Activated naive CD4-positive, alpha-beta T cell treated with anti-CD3 and anti-CD28 coated beads for 36 hours (primary cell): ENCODE results near the gene CARHSP1. TPM values are rescaled to one million over a fixed set of nuclear protein-coding genes. Genes with fewer than 3 reads are reported as not detected.
"Not testable (repeated sequence)": the region's sequence is repeated elsewhere in the genome, so short reads cannot be mapped to it uniquely, and the experiment has no call there.

Source experiments
- CTCF ChIA-PET: fragments of 350-600 bp; sonication (Branson Sonifier 250); formaldehyde crosslinking; loops from one replicate; lab custom pipeline; 2021; ENCODE audit warnings: antibody characterized with exemption; lab: Charles Lee
- DNase-seq: peaks from one replicate; pipeline ENCODE4 v3.0.0-alpha.2; 2020
- H3K27ac Mint-ChIP-seq: one replicate; pipeline ENCODE4 v1.8.0; 2021; ENCODE audit warnings: mild to moderate bottlenecking, mixed read lengths
- H3K27me3 Mint-ChIP-seq: one replicate; pipeline ENCODE4 v1.8.0; 2021; ENCODE audit warnings: low read depth, mixed read lengths
- H3K36me3 Mint-ChIP-seq: one replicate; pipeline ENCODE4 v1.8.0; 2021; ENCODE audit warnings: low read depth, mixed read lengths
- H3K4me1 Mint-ChIP-seq: one replicate; pipeline ENCODE4 v1.8.0; 2021; ENCODE audit warnings: low read depth, mixed read lengths
- H3K4me3 Mint-ChIP-seq: one replicate; pipeline ENCODE4 v1.8.0; 2021; ENCODE audit warnings: mild to moderate bottlenecking, moderate library complexity, mixed read lengths
- H3K9me3 Mint-ChIP-seq: one replicate; pipeline ENCODE4 v1.8.0; 2021; ENCODE audit warnings: mixed read lengths
- intact Hi-C: fragments of 100-400 bp; cut with micrococcal nuclease; formaldehyde crosslinking; loops from one replicate; pipeline ENCODE4 v1.15.1; 2023
- total RNA-seq, 2 experiments: library from RNA; stranded (reverse); gene quantifications; one replicate each; pipeline ENCODE4 v1.2.3, GENCODE V29; 2021

The CARHSP1 gene
- total RNA-seq, 2 experiments from 2014 or later, result 46.5 to 49.6 TPM

- Mint-ChIP-seq H3K36me3 (peaks cover 23% of the 10 kb centered on the region), H3K4me3 (no peak overlapping the region), H3K4me1 (peaks cover 14% of the 10 kb centered on the region), H3K27me3 (no peaks in the 10 kb centered on the region), H3K27ac (peak overlapping the region; percentile 13), H3K9me3 (no peaks in the 10 kb centered on the region)
- no peak for DNase-seq
- CTCF ChIA-PET, result no interaction called here
- intact Hi-C loops, result no loop called here
Observed at GRCh38 chr16:8848939-8849391, 19.8 kb downstream of the CARHSP1 start.

- H3K4me1 Mint-ChIP-seq, result peaks cover 14% of the 10 kb centered on the region
- no peak overlapping the region for H3K4me3 Mint-ChIP-seq
- no peaks in the 10 kb centered on the region for H3K9me3 Mint-ChIP-seq
- CTCF ChIA-PET, result no interaction called here
- intact Hi-C loops, result no loop called here
- no peak for DNase-seq
- no peaks in the 10 kb centered on the region for H3K27me3 Mint-ChIP-seq
- H3K27ac Mint-ChIP-seq, result no peak overlapping the region
- peaks cover 23% of the 10 kb centered on the region for H3K36me3 Mint-ChIP-seq
Observed at GRCh38 chr16:8848231-8848938, 20.4 kb downstream of the CARHSP1 start.

- Mint-ChIP-seq H3K27ac (no peak overlapping the region), H3K4me1 (peaks cover 14% of the 10 kb centered on the region), H3K4me3 (no peak overlapping the region), H3K9me3 (no peaks in the 10 kb centered on the region), H3K27me3 (no peaks in the 10 kb centered on the region), H3K36me3 (peaks cover 20% of the 10 kb centered on the region)
- CTCF ChIA-PET, result no interaction called here
- DNase-seq, result no peak
- intact Hi-C loops, result no loop called here
Observed at GRCh38 chr16:8847623-8848022, 21.2 kb downstream of the CARHSP1 start.

GRCh38 chr16:8847145-8847544, 21.7 kb downstream of the CARHSP1 start:
- CTCF ChIA-PET, result no interaction called here
- DNase-seq, result no peak
- Mint-ChIP-seq H3K4me3 (no peak overlapping the region), H3K9me3 (no peaks in the 10 kb centered on the region), H3K27me3 (no peaks in the 10 kb centered on the region), H3K27ac (no peak overlapping the region), H3K36me3 (peaks cover 18% of the 10 kb centered on the region), H3K4me1 (peaks cover 15% of the 10 kb centered on the region)
- intact Hi-C loops, result no loop called here

- intact Hi-C loops, result no loop called here
- Mint-ChIP-seq H3K27me3 (no peaks in the 10 kb centered on the region), H3K4me1 (peaks cover 16% of the 10 kb centered on the region), H3K4me3 (no peak overlapping the region), H3K27ac (no peak overlapping the region), H3K9me3 (no peaks in the 10 kb centered on the region), H3K36me3 (peaks cover 16% of the 10 kb centered on the region)
- CTCF ChIA-PET, result no interaction called here
- DNase-seq, result no peak
Observed at GRCh38 chr16:8846401-8846932, 22.3 kb downstream of the CARHSP1 start.

GRCh38 chr16:8845699-8846298, 23.0 kb downstream of the CARHSP1 start:
- Mint-ChIP-seq H3K4me3 (no peak overlapping the region), H3K36me3 (peaks cover 14% of the 10 kb centered on the region), H3K27ac (no peak overlapping the region), H3K4me1 (peaks cover 14% of the 10 kb centered on the region), H3K27me3 (no peaks in the 10 kb centered on the region), H3K9me3 (no peaks in the 10 kb centered on the region)
- CTCF ChIA-PET, result no interaction called here
- intact Hi-C loops, result no loop called here
- DNase-seq, result no peak

- H3K4me3 Mint-ChIP-seq, H3K4me1 Mint-ChIP-seq, H3K27me3 Mint-ChIP-seq, DNase-seq, intact Hi-C loops, CTCF ChIA-PET, H3K27ac Mint-ChIP-seq, H3K36me3 Mint-ChIP-seq, H3K9me3 Mint-ChIP-seq: not testable (repeated sequence)
Observed at GRCh38 chr16:8843296-8843695, 25.5 kb downstream of the CARHSP1 start.

- CTCF ChIA-PET, H3K9me3 Mint-ChIP-seq, H3K27ac Mint-ChIP-seq, H3K27me3 Mint-ChIP-seq, H3K4me1 Mint-ChIP-seq, H3K4me3 Mint-ChIP-seq, DNase-seq, intact Hi-C loops, H3K36me3 Mint-ChIP-seq: not testable (repeated sequence)
Observed at GRCh38 chr16:8842016-8842415, 26.8 kb downstream of the CARHSP1 start.

- DNase-seq, intact Hi-C loops, H3K27me3 Mint-ChIP-seq, H3K36me3 Mint-ChIP-seq, H3K4me1 Mint-ChIP-seq, H3K9me3 Mint-ChIP-seq, H3K4me3 Mint-ChIP-seq, CTCF ChIA-PET, H3K27ac Mint-ChIP-seq: not testable (repeated sequence)
Observed at GRCh38 chr16:8837594-8837993, 31.2 kb downstream of the CARHSP1 start.

- H3K9me3 Mint-ChIP-seq, H3K4me3 Mint-ChIP-seq, CTCF ChIA-PET, intact Hi-C loops, H3K4me1 Mint-ChIP-seq, H3K36me3 Mint-ChIP-seq, H3K27me3 Mint-ChIP-seq, DNase-seq, H3K27ac Mint-ChIP-seq: not testable (repeated sequence)
Observed at GRCh38 chr16:8836797-8837196, 32.0 kb downstream of the CARHSP1 start.

- CTCF ChIA-PET, result interaction anchor here (1.2 kb wide), 1 partner anchor 47 kb away, joined by 4 read pairs; no protein-coding TSS in a partner anchor
- intact Hi-C loops, result no loop called here
- peaks cover 14% of the 10 kb centered on the region for H3K4me1 Mint-ChIP-seq
- no peak overlapping the region for H3K4me3 Mint-ChIP-seq
- no peaks in the 10 kb centered on the region for H3K9me3 Mint-ChIP-seq
- no peak for DNase-seq
- H3K36me3 Mint-ChIP-seq, result peaks cover 29% of the 10 kb centered on the region
- no peak overlapping the region for H3K27ac Mint-ChIP-seq
- no peaks in the 10 kb centered on the region for H3K27me3 Mint-ChIP-seq
Observed at GRCh38 chr16:8832717-8833105, 36.1 kb downstream of the CARHSP1 start.

- DNase-seq, result no peak
- intact Hi-C loops, result no loop called here
- H3K27me3 Mint-ChIP-seq, result no peaks in the 10 kb centered on the region
- no peak overlapping the region for H3K4me3 Mint-ChIP-seq
- H3K27ac Mint-ChIP-seq, result no peak overlapping the region
- H3K36me3 Mint-ChIP-seq, result peaks cover 29% of the 10 kb centered on the region
- CTCF ChIA-PET, result interaction anchor here (1.2 kb wide), 1 partner anchor 47 kb away, joined by 4 read pairs; no protein-coding TSS in a partner anchor
- H3K9me3 Mint-ChIP-seq, result no peaks in the 10 kb centered on the region
- peaks cover 14% of the 10 kb centered on the region for H3K4me1 Mint-ChIP-seq
Observed at GRCh38 chr16:8831871-8832716, 36.7 kb downstream of the CARHSP1 start.
